ENCODE data around the gene NLRC3. TPM values are rescaled to one million over a fixed set of nuclear protein-coding genes. Genes with fewer than 3 reads are reported as not detected.

Gene NLRC3
- total RNA-seq, 2 experiments from 2014 or later = 25.9 to 28.4 TPM

DNA sequence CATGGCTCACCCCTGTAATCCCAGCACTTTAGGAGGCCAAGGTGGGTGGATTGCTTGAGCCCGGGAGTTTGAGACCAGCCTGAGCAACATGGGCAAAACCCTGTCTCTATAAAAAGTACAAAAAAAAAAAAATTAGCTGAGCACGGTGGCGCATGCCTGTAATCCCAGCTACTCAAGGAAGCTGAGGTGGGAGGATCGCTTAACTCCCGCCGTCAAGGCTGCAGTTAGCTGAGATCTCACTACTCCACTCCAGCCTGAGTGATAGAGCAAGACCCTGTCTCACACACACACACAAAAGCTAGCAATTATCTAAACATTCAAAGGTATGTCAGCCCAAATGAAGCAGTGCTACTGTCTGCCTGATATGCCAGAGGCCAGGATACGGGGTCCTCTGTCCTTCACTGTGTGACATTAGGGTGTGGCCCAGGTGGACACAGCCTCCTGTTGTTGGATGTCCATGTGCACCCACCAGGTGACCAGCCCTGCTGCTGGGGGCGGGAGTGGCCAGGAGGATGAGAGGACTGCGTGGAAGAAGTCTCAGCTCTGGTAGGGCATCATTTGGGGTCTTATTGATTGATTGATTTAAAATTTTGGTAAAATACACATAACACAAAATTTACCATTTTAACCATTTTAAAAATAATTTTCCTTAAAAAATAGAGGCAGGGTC is 3.9 kb downstream of the NLRC3 start:
- DNase-seq = no peak
- H3K4me1 Mint-ChIP-seq (ENCODE audit: low read depth) = peaks cover 24% of the 10 kb centered on the region
- intact Hi-C loops (cut with micrococcal nuclease) = loop anchor here (10.0 kb wide), 1 partner anchor 68 kb away; the partner anchor contains the start of gene CLUAP1
- no peaks in the 10 kb centered on the region for H3K27me3 Mint-ChIP-seq
- H3K4me3 Mint-ChIP-seq = no peak overlapping the region
- peak overlapping the region; percentile 23 for H3K27ac Mint-ChIP-seq
- H3K36me3 Mint-ChIP-seq = peaks cover 25% of the 10 kb centered on the region
- ChIA-PET CTCF (no interaction called here), POLR2A (no interaction called here)
- peaks cover 12% of the 10 kb centered on the region for H3K9me3 Mint-ChIP-seq

DNA sequence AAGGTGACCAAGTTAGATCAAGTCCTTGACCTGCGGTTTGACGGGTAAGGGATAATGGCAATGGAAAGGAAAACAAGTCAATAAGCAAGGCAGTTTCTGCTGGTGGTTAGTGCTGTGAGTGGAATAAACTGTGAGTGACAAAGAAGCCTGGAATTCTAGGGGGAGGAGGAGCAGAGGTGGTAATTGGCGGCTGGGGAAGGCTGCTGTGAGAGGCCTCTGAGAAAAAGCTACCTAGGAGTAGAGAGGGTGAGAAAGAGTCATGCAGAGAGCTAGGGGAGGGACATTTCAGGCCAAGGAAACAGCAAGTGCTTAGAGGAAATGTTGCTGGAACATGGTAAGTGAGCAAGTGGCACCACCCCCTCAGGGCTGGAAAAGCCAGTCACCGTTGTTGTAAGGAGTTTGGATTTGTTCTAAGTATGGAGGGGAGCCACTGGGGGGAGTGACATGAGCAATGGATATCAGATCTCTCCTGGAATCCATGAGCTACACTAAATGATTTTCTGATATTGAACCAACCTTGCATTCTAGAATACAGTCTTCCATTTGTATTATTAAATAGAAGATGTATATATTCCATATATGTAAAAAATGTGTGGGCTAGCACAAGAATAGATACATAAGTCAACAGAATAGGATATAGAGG is 6.7 kb downstream of the NLRC3 start:
- H3K27ac Mint-ChIP-seq = peak overlapping the region; percentile 7
- CTCF ChIA-PET = no interaction called here

DNA sequence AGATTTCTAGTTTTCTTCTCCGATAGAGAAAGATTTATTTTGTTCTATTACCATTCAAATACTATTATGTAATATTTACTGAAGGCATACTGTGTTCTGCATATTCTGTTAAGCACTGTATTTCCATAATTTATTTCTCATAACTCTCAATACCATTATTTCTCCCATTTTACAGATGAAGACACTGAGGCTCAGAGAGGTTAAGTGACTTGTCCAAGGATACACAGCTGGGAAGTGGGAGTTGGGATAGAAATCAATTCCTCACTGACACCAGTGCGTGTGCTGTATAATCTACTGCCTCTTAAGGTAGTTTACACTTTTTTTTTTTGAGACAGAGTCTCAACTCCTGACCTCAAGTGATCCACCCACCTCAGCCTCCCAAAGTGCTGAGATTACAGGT is 7.4 kb downstream of the NLRC3 start:
- DNase-seq = no peak
- CTCF ChIA-PET = no interaction called here
- H3K27me3 Mint-ChIP-seq = no peaks in the 10 kb centered on the region
- peaks cover 9% of the 10 kb centered on the region for H3K4me1 Mint-ChIP-seq (ENCODE audit: low read depth)
- POLR2A ChIA-PET = no interaction called here
- peaks cover 12% of the 10 kb centered on the region for H3K9me3 Mint-ChIP-seq
- intact Hi-C loops (cut with micrococcal nuclease) = loop anchor here (10.0 kb wide), 1 partner anchor 65 kb away; the partner anchor contains the start of gene CLUAP1
- peaks cover 28% of the 10 kb centered on the region for H3K36me3 Mint-ChIP-seq
- no peak overlapping the region for H3K27ac Mint-ChIP-seq
- H3K4me3 Mint-ChIP-seq = no peak overlapping the region

More for the DNA sequence above, 6.7 kb downstream of the NLRC3 start:
- POLR2A ChIA-PET = no interaction called here
- DNase-seq = no peak
- Mint-ChIP-seq H3K4me3 (no peak overlapping the region), H3K4me1 (ENCODE audit: low read depth) (peaks cover 16% of the 10 kb centered on the region), H3K36me3 (peaks cover 22% of the 10 kb centered on the region), H3K27me3 (no peaks in the 10 kb centered on the region), H3K9me3 (peaks cover 12% of the 10 kb centered on the region)
- intact Hi-C loops (cut with micrococcal nuclease) = loop anchor here (10.0 kb wide), 1 partner anchor 66 kb away; the partner anchor contains the start of gene CLUAP1

DNA sequence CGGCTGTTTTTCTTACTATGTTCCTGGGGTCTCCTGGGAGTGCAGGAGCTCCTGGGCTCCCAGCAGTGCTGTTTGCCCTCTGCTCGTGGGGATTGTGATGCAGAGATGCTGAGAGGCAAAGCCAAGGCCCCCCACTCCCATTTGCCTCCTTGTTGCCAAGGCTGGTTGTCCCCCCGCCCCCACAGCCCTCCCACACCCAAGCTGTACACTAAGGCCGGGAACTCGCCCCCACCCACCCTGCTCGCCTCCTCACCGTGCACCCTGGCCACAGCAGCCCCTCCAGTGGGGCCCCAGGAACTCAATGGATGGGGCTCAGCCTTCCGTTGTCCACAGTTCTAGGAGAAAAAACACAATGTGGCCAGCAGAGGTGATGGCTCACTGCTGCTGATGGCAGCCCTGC is 10.2 kb downstream of the NLRC3 start:
- H3K36me3 Mint-ChIP-seq = peaks cover 32% of the 10 kb centered on the region
- intact Hi-C loops (cut with micrococcal nuclease) = no loop called here
- peaks cover under 1% of the 10 kb centered on the region for H3K4me1 Mint-ChIP-seq (ENCODE audit: low read depth)
- ChIA-PET POLR2A (interaction anchor here (0.6 kb wide), 1 partner anchor 34 kb away, joined by 4 read pairs; no protein-coding TSS in a partner anchor), CTCF (no interaction called here)
- H3K27ac Mint-ChIP-seq = no peak overlapping the region
- DNase-seq = no peak
- H3K27me3 Mint-ChIP-seq = no peaks in the 10 kb centered on the region
- H3K9me3 Mint-ChIP-seq = peaks cover 10% of the 10 kb centered on the region
- no peak overlapping the region for H3K4me3 Mint-ChIP-seq

DNA sequence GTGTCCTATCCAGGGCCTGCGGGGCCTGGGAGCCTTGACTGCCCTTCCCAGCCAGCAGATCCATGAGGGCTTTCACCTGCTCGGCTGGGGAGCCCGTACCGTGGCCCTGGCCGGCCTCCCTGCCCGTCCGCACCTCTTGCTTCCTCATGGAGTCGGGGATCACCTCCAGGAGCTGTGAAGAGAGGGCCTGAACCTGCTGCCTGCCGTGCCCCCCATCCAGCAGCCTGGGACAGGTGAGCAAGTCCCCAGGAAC is 12.4 kb downstream of the NLRC3 start:
- ChIA-PET CTCF (no interaction called here), POLR2A (no interaction called here)
- no peaks in the 10 kb centered on the region for H3K27me3 Mint-ChIP-seq
- no peak overlapping the region for H3K27ac Mint-ChIP-seq
- no peak for DNase-seq
- no peaks in the 10 kb centered on the region for H3K4me1 Mint-ChIP-seq (ENCODE audit: low read depth)
- H3K9me3 Mint-ChIP-seq = no peaks in the 10 kb centered on the region
- H3K36me3 Mint-ChIP-seq = peaks cover 22% of the 10 kb centered on the region
- no peak overlapping the region for H3K4me3 Mint-ChIP-seq
- intact Hi-C loops (cut with micrococcal nuclease) = no loop called here

- ChIA-PET POLR2A (no interaction called here), CTCF (no interaction called here)
- H3K36me3 Mint-ChIP-seq = peaks cover 19% of the 10 kb centered on the region
- intact Hi-C loops (cut with micrococcal nuclease) = no loop called here
- DNase-seq = no peak
- H3K4me1 Mint-ChIP-seq (ENCODE audit: low read depth) = no peaks in the 10 kb centered on the region
- no peaks in the 10 kb centered on the region for H3K27me3 Mint-ChIP-seq
- H3K4me3 Mint-ChIP-seq = no peak overlapping the region
- H3K9me3 Mint-ChIP-seq = no peaks in the 10 kb centered on the region
- H3K27ac Mint-ChIP-seq = no peak overlapping the region
Observed at GRCh38 chr16:3564130-3564888, 12.9 kb downstream of the NLRC3 start.

DNA sequence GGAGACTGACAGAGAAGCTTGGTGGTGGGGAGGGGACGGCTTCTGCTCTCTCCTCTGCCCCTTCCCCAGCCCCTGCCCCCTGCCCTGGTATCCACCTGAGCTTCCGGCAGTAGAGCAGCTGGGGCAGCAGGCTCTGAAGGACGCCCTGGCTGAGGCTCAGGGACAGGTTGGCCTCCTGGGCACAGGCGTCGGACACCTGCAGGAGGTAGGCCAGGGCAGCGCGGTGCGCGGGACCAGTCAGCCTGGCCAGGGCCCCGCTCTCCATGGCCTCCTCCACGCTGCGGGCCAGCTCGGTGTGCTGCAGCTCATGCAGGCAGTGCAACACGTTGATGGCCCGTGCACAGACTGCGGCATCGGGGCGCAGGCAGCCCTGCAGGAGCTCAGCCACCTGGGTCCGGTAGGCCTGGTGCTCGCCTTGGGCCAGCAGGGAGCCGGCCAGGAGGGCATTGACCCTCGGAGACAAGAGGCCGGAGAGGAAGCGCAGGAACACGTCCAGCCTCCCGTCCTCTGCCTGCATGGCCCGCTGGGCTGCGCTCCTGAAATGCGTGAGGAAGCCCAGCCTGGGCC is 14.2 kb downstream of the NLRC3 start:
- no peaks in the 10 kb centered on the region for H3K9me3 Mint-ChIP-seq
- no peak overlapping the region for H3K27ac Mint-ChIP-seq
- H3K27me3 Mint-ChIP-seq = no peaks in the 10 kb centered on the region
- intact Hi-C loops (cut with micrococcal nuclease) = no loop called here
- H3K4me3 Mint-ChIP-seq = no peak overlapping the region
- ChIA-PET CTCF (no interaction called here), POLR2A (no interaction called here)
- H3K4me1 Mint-ChIP-seq (ENCODE audit: low read depth) = no peaks in the 10 kb centered on the region
- DNase-seq = no peak
- H3K36me3 Mint-ChIP-seq = peaks cover 19% of the 10 kb centered on the region

DNA sequence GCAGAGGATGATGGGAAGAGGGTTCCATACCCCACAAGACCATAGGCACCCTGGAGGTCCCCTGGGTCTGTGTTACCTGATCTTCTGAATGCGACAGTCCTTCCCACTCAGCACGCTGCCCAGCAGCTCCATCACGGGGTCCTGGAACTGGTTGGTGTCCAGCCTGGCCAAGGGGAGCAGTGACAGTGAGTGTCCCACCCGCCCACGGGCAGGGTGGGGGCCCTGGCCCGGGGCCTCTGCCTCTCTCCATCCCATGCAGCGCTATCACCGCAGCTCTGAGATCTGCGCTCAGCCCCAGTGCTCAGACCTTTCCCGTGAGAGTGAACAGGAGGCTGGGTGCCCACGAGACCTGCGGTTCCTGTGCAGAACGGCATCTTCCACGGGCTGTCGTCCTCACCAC is 15.6 kb downstream of the NLRC3 start:
- Mint-ChIP-seq H3K4me1 (ENCODE audit: low read depth) (no peaks in the 10 kb centered on the region), H3K4me3 (no peak overlapping the region), H3K9me3 (no peaks in the 10 kb centered on the region), H3K27ac (no peak overlapping the region), H3K27me3 (no peaks in the 10 kb centered on the region), H3K36me3 (peaks cover 24% of the 10 kb centered on the region)
- intact Hi-C loops (cut with micrococcal nuclease) = no loop called here
- ChIA-PET POLR2A (no interaction called here), CTCF (no interaction called here)
- no peak for DNase-seq

- no peak for DNase-seq
- H3K9me3 Mint-ChIP-seq = no peaks in the 10 kb centered on the region
- H3K4me1 Mint-ChIP-seq (ENCODE audit: low read depth) = peaks cover 2% of the 10 kb centered on the region
- intact Hi-C loops (cut with micrococcal nuclease) = no loop called here
- H3K27ac Mint-ChIP-seq = no peak overlapping the region
- H3K27me3 Mint-ChIP-seq = no peaks in the 10 kb centered on the region
- peaks cover 36% of the 10 kb centered on the region for H3K36me3 Mint-ChIP-seq
- no peak overlapping the region for H3K4me3 Mint-ChIP-seq
- CTCF ChIA-PET = interaction anchor here (0.8 kb wide), 1 partner anchor 46 kb away, joined by 3 read pairs; no protein-coding TSS in a partner anchor
- POLR2A ChIA-PET = no interaction called here
Observed at GRCh38 chr16:3554351-3554928, 22.8 kb downstream of the NLRC3 start.

GRCh38 chr16:3553138-3553923 is 23.9 kb downstream of the NLRC3 start:
- H3K9me3 Mint-ChIP-seq = no peaks in the 10 kb centered on the region
- peaks cover 2% of the 10 kb centered on the region for H3K4me1 Mint-ChIP-seq (ENCODE audit: low read depth)
- intact Hi-C loops (cut with micrococcal nuclease) = no loop called here
- H3K27me3 Mint-ChIP-seq = no peaks in the 10 kb centered on the region
- no peak for DNase-seq
- ChIA-PET CTCF (no interaction called here), POLR2A (no interaction called here)
- H3K4me3 Mint-ChIP-seq = no peak overlapping the region
- H3K36me3 Mint-ChIP-seq = peaks cover 41% of the 10 kb centered on the region
- no peak overlapping the region for H3K27ac Mint-ChIP-seq

- Mint-ChIP-seq H3K36me3 (peaks cover 37% of the 10 kb centered on the region), H3K4me3 (no peak overlapping the region), H3K4me1 (ENCODE audit: low read depth) (peaks cover 2% of the 10 kb centered on the region), H3K27ac (no peak overlapping the region), H3K27me3 (no peaks in the 10 kb centered on the region), H3K9me3 (no peaks in the 10 kb centered on the region)
- CTCF ChIA-PET = no interaction called here
- no peak for DNase-seq
- intact Hi-C loops (cut with micrococcal nuclease) = no loop called here
- POLR2A ChIA-PET = interaction anchor here (0.7 kb wide), 1 partner anchor 253 kb away, joined by 3 read pairs; no protein-coding TSS in a partner anchor
Observed at GRCh38 chr16:3550851-3551847, 26.1 kb downstream of the NLRC3 start.
